Measurements from ENCODE around the gene PLXNA4.

Gene PLXNA4

GRCh38 chr7:132456418-132456817 lies 119.9 kb downstream of the PLXNA4 start (continued):
- no peak for TF ChIP-seq BCL11A (tag by site-specific recombination; IDR thresholded peaks at IDR 0.05; ENCODE audit: low read depth)
- no peak for TF ChIP-seq WT1 (tag by site-specific recombination; IDR thresholded peaks at IDR 0.05)
- TF ChIP-seq GFI1B (tag by site-specific recombination; IDR thresholded peaks at IDR 0.05) = no peak
- no peak for TF ChIP-seq ZNF18 (tag by site-specific recombination; IDR thresholded peaks at IDR 0.05)

GRCh38 chr7:132455378-132455777 lies 120.9 kb downstream of the PLXNA4 start:
- ChIA-PET CTCF (no interaction called here), POLR2A (no interaction called here)
- Histone ChIP-seq H3K36me3 (ENCODE audit: control insufficient read depth in 2 of 2, insufficient read depth in 1 of 2, low read length in 2 of 2) (no peaks in the 10 kb centered on the region), H3K9me3 (ENCODE audit: control insufficient read depth, insufficient read depth, low read depth, low read length) (no peaks in the 10 kb centered on the region), H3K27ac (ENCODE audit: extremely low read depth, low read depth, low read length) (no peak overlapping the region), H3K4me1 (ENCODE audit: control insufficient read depth, insufficient read depth, low read length) (no peaks in the 10 kb centered on the region), H3K4me3 (ENCODE audit: low read depth, low read length) (no peak overlapping the region)
- no peak for TF ChIP-seq ZNF146 (tag by site-specific recombination; IDR thresholded peaks at IDR 0.05)
- no peak for TF ChIP-seq OVOL3 (tag by site-specific recombination; IDR thresholded peaks at IDR 0.05)

GRCh38 chr7:132453826-132454225 lies 122.4 kb downstream of the PLXNA4 start:
- Histone ChIP-seq H3K36me3 (ENCODE audit: control insufficient read depth in 2 of 2, insufficient read depth in 1 of 2, low read length in 2 of 2) (no peaks in the 10 kb centered on the region), H3K27ac (ENCODE audit: extremely low read depth, low read depth, low read length) (no peak overlapping the region), H3K9me3 (ENCODE audit: control insufficient read depth, insufficient read depth, low read depth, low read length) (no peaks in the 10 kb centered on the region), H3K4me1 (ENCODE audit: control insufficient read depth, insufficient read depth, low read length) (no peaks in the 10 kb centered on the region), H3K4me3 (ENCODE audit: low read depth, low read length) (no peak overlapping the region)
- CTCF ChIA-PET = interaction anchor here (0.6 to 0.7 kb wide), 3 partner anchors 21 to 146 kb away, joined by 3 to 4 read pairs (median 3); no protein-coding TSS in a partner anchor
- no peak for TF ChIP-seq ZNF157 (tag by site-specific recombination; IDR thresholded peaks at IDR 0.05)
- no peak for TF ChIP-seq ZNF266 (tag by site-specific recombination; IDR thresholded peaks at IDR 0.05; ENCODE audit: low read depth)
- no peak for TF ChIP-seq ZNF335 (tag by site-specific recombination; conservative IDR thresholded peaks at IDR 0.05)
- no peak for TF ChIP-seq ZSCAN18 (tag by site-specific recombination; IDR thresholded peaks at IDR 0.05)
- no peak for TF ChIP-seq ZNF670 (tag by site-specific recombination; IDR thresholded peaks at IDR 0.05; ENCODE audit: low read depth)
- no peak for TF ChIP-seq ZNF510 (tag by site-specific recombination; IDR thresholded peaks at IDR 0.05; ENCODE audit: insufficient replicate concordance)
- TF ChIP-seq ZNF416 (tag by site-specific recombination; IDR thresholded peaks at IDR 0.05) = no peak
- TF ChIP-seq ZNF701 (tag by site-specific recombination; IDR thresholded peaks at IDR 0.05) = no peak
- TF ChIP-seq GLIS2 (tag by site-specific recombination; IDR thresholded peaks at IDR 0.05) = no peak
- no peak for TF ChIP-seq ZNF837 (tag by site-specific recombination; IDR thresholded peaks at IDR 0.05)
- TF ChIP-seq ZBTB6 (tag by site-specific recombination; IDR thresholded peaks at IDR 0.05) = no peak
- no peak for TF ChIP-seq ZNF248 (tag by site-specific recombination; IDR thresholded peaks at IDR 0.05)
- no peak for TF ChIP-seq ZNF645 (tag by site-specific recombination; IDR thresholded peaks at IDR 0.05)
- no peak for TF ChIP-seq AEBP2 (tag by site-specific recombination; IDR thresholded peaks at IDR 0.05; ENCODE audit: borderline replicate concordance)
- no peak for TF ChIP-seq ZNF48 (tag by site-specific recombination; IDR thresholded peaks at IDR 0.05)
- TF ChIP-seq ZNF621 (tag by site-specific recombination; IDR thresholded peaks at IDR 0.05) = no peak
- no peak for TF ChIP-seq REPIN1 (tag by site-specific recombination; IDR thresholded peaks at IDR 0.05; ENCODE audit: low read depth)
- no peak for TF ChIP-seq ZNF221 (tag by site-specific recombination; IDR thresholded peaks at IDR 0.05; ENCODE audit: borderline replicate concordance)
- TF ChIP-seq SP3 (tag by site-specific recombination; IDR thresholded peaks at IDR 0.05) = no peak
- TF ChIP-seq ZSCAN4 (tag by site-specific recombination; IDR thresholded peaks at IDR 0.05) = no peak
- POLR2A ChIA-PET = no interaction called here

Data from HEK293 (cell line).